DOHH2 (cell line): Measurements from ENCODE around the gene MYCBPAP.

Experiments used
- H3F3A ChIP-seq: fragments of 200-600 bp; sonication (generic), shearing (Covaris generic); 2 replicates; pipeline ENCODE4 v1.6.0; 2016; ENCODE audit warnings: antibody characterized with exemption, mild to moderate bottlenecking; ENCODE audit not compliant: control insufficient read depth, insufficient read depth
- H3K27ac ChIP-seq: fragments of 200-600 bp; sonication (generic); 2 replicates; pipeline ENCODE4 v1.5.1; 2014; ENCODE audit warnings: low read depth, mild to moderate bottlenecking, low read length, moderate library complexity
- H3K27me3 ChIP-seq: fragments of 200-600 bp; sonication (generic); 2 replicates; pipeline ENCODE4 v1.6.1; 2014; ENCODE audit warnings: mild to moderate bottlenecking, low read length, mixed read lengths; ENCODE audit not compliant: control insufficient read depth
- H3K36me3 ChIP-seq: fragments of 200-600 bp; sonication (generic); 2 replicates; pipeline ENCODE4 v1.6.1; 2014; ENCODE audit warnings: mild to moderate bottlenecking, low read length, moderate library complexity, mixed read lengths; ENCODE audit not compliant: control insufficient read depth
- H3K4me1 ChIP-seq: fragments of 200-600 bp; sonication (generic); 2 replicates; pipeline ENCODE4 v1.6.1; 2014; ENCODE audit warnings: mild to moderate bottlenecking, low read length, mixed read lengths; ENCODE audit not compliant: control insufficient read depth
- H3K4me2 ChIP-seq: fragments of 200-600 bp; sonication (generic); 2 replicates; pipeline ENCODE4 v1.6.0; 2014; ENCODE audit warnings: mild to moderate bottlenecking, low read length, moderate library complexity
- H3K4me3 ChIP-seq: fragments of 200-600 bp; sonication (generic); 2 replicates; pipeline ENCODE4 v1.5.1; 2014; ENCODE audit warnings: mild to moderate bottlenecking, low read length, mixed read lengths
- H3K79me2 ChIP-seq: fragments of 200-600 bp; sonication (generic); 2 replicates; pipeline ENCODE4 v1.6.1; 2014; ENCODE audit warnings: mild to moderate bottlenecking, low read length, mixed read lengths; ENCODE audit not compliant: control insufficient read depth
- H3K9me2 ChIP-seq: fragments of 200-600 bp; sonication (generic); replicated peaks from 2 replicates; pipeline ENCODE4 v1.6.1; 2014; ENCODE audit warnings: mild to moderate bottlenecking, low read length, mixed read lengths; ENCODE audit not compliant: control insufficient read depth
- H3K9me3 ChIP-seq: fragments of 200-600 bp; sonication (generic); 2 replicates; pipeline ENCODE4 v1.6.1; 2014; ENCODE audit warnings: antibody characterized with exemption, low read length, mixed read lengths; ENCODE audit not compliant: control insufficient read depth, insufficient read depth
- H4K20me1 ChIP-seq: fragments of 200-600 bp; sonication (generic); 2 replicates; pipeline ENCODE4 v1.6.0; 2014; ENCODE audit warnings: low read depth, mild to moderate bottlenecking, antibody characterized with exemption, low read length, moderate library complexity; ENCODE audit not compliant: control insufficient read depth, insufficient read depth
- CTCF ChIP-seq: fragments of 200-600 bp; sonication (generic); IDR thresholded peaks from one replicate; pipeline ENCODE4 v1.5.1; 2014; ENCODE audit warnings: antibody characterized with exemption, mild to moderate bottlenecking, low read depth, low read length; ENCODE audit not compliant: poor library complexity, severe bottlenecking
- EZH2phosphoT487 ChIP-seq: fragments of 200-600 bp; sonication (generic); IDR thresholded peaks from 2 replicates; pipeline ENCODE4 v1.6.1; 2017; ENCODE audit warnings: borderline replicate concordance, mild to moderate bottlenecking, antibody characterized with exemption, low read length, moderate library complexity, mixed read lengths

MYCBPAP gene

GRCh38 chr17:50563092-50563511 is 54.9 kb downstream of the MYCBPAP start:
- Histone ChIP-seq H3K9me3 (no peaks in the 10 kb centered on the region), H3K4me3 (no peak overlapping the region), H3K9me2 (no peaks in the 10 kb centered on the region), H4K20me1 (0 out of 2 replicates have a peak, but pooled peaks cover 4% of the 10 kb centered on the region), H3K27me3 (peaks cover 61% of the 10 kb centered on the region), H3F3A (no peaks in the 10 kb centered on the region), H3K79me2 (no peaks in the 10 kb centered on the region), H3K27ac (no peak overlapping the region), H3K4me1 (peaks cover 11% of the 10 kb centered on the region), H3K36me3 (no peaks in the 10 kb centered on the region), H3K4me2 (no peak overlapping the region)
- TF ChIP-seq CTCF: no peak

- no peak overlapping the region for H3K27ac ChIP-seq
- no peaks in the 10 kb centered on the region for H3K36me3 ChIP-seq
- no peaks in the 10 kb centered on the region for H3K9me3 ChIP-seq
- H3K4me3 ChIP-seq: no peak overlapping the region
- no peak overlapping the region for H3K4me2 ChIP-seq
- no peak for TF ChIP-seq EZH2phosphoT487
- TF ChIP-seq CTCF: no peak
- H3K27me3 ChIP-seq: peaks cover 46% of the 10 kb centered on the region
- H3K4me1 ChIP-seq: peaks cover 10% of the 10 kb centered on the region
- H3F3A ChIP-seq: no peaks in the 10 kb centered on the region
- 0 out of 2 replicates have a peak, but pooled peaks cover 4% of the 10 kb centered on the region for H4K20me1 ChIP-seq
- H3K9me2 ChIP-seq: no peaks in the 10 kb centered on the region
- H3K79me2 ChIP-seq: no peaks in the 10 kb centered on the region
These were observed 56.7 kb downstream of the MYCBPAP start for GRCh38 chr17:50564916-50565315.

- H3F3A ChIP-seq: no peaks in the 10 kb centered on the region
These were observed 57.4 kb downstream of the MYCBPAP start for GRCh38 chr17:50565402-50566350.

More at GRCh38 chr17:50565402-50566350, 57.4 kb downstream of the MYCBPAP start:
- no peaks in the 10 kb centered on the region for H3K79me2 ChIP-seq
- no peaks in the 10 kb centered on the region for H3K9me3 ChIP-seq
- 0 out of 2 replicates have a peak, but pooled peaks cover 4% of the 10 kb centered on the region for H4K20me1 ChIP-seq
- no peak overlapping the region for H3K27ac ChIP-seq
- H3K4me3 ChIP-seq: no peak overlapping the region
- H3K4me1 ChIP-seq: peaks cover 5% of the 10 kb centered on the region
- no peak overlapping the region for H3K4me2 ChIP-seq
- no peaks in the 10 kb centered on the region for H3K9me2 ChIP-seq
- H3K36me3 ChIP-seq: no peaks in the 10 kb centered on the region
- peaks cover 45% of the 10 kb centered on the region for H3K27me3 ChIP-seq
- TF ChIP-seq CTCF (no peak), EZH2phosphoT487 (no peak)
